IMR-90 (cell line): ENCODE results near the gene ZNF157. TPM values are rescaled to one million over a fixed set of nuclear protein-coding genes. Genes with fewer than 3 reads are reported as not detected.

ENCODE experiments used
- ATAC-seq: fragments of 200-7000 bp; cut with Tn5 transposase; 2 replicates; pipeline ENCODE4 v1.9.1; 2020; ENCODE audit warnings: low read depth, mild to moderate bottlenecking, moderate library complexity
- BruUV-seq: library from RNA; stranded (reverse); fragments of 400-500 nt; replicated peaks from 2 replicates; lab custom pipeline; 2021; lab: Mats Ljungman, UMichigan
- CTCF ChIA-PET: fragments of 300-600 bp; formaldehyde crosslinking; extraction: SDS; loops from one replicate; lab custom pipeline; 2021; ENCODE audit warnings: antibody characterized with exemption; lab: Yijun Ruan, JAX
- POLR2A ChIA-PET: fragments of 300-600 bp; sonication (Branson Sonifier 250); formaldehyde crosslinking; loops from one replicate; lab custom pipeline; 2022; ENCODE audit warnings: antibody characterized with exemption; ENCODE audit not compliant: unreplicated experiment; lab: Charles Lee
- DNase-seq: peaks from one replicate; pipeline ENCODE4 v3.0.0; 2013
- H2AFZ ChIP-seq: replicated peaks from 2 replicates; pipeline ENCODE3; 2013; ENCODE audit warnings: low read length, mild to moderate bottlenecking; ENCODE audit not compliant: poor library complexity
- H2AK5ac ChIP-seq: 2 replicates; pipeline ENCODE4 v1.6.1; 2013; ENCODE audit warnings: low read depth, low read length, inconsistent platforms
- H2AK9ac ChIP-seq: replicated peaks from 2 replicates; pipeline ENCODE3; 2013; ENCODE audit warnings: mild to moderate bottlenecking, low read depth, low read length, moderate library complexity; ENCODE audit not compliant: poor library complexity
- H2BK120ac ChIP-seq: 2 replicates; pipeline ENCODE4 v1.6.1; 2013; ENCODE audit warnings: low read depth, low read length, inconsistent platforms
- H2BK15ac ChIP-seq: 3 replicates; pipeline ENCODE4 v1.6.1; 2013; ENCODE audit warnings: low read depth, low read length, inconsistent platforms
- H2BK20ac ChIP-seq: 2 replicates; pipeline ENCODE4 v1.6.1; 2013; ENCODE audit warnings: low read depth, mild to moderate bottlenecking, inconsistent platforms, low read length, moderate library complexity
- H2BK5ac ChIP-seq: 2 replicates; pipeline ENCODE4 v1.6.1; 2013; ENCODE audit warnings: mild to moderate bottlenecking, low read depth, low read length, inconsistent platforms; ENCODE audit not compliant: poor library complexity, severe bottlenecking
- H3K14ac ChIP-seq: replicated peaks from 2 replicates; pipeline ENCODE4 v1.6.1; 2013; ENCODE audit warnings: low read depth, low read length, inconsistent platforms
- H3K18ac ChIP-seq: 2 replicates; pipeline ENCODE4 v1.6.1; 2013; ENCODE audit warnings: low read depth, low read length, control low read depth
- H3K23ac ChIP-seq: 2 replicates; pipeline ENCODE4 v1.6.1; 2013; ENCODE audit warnings: low read depth, low read length, inconsistent platforms
- H3K27ac ChIP-seq: 2 replicates; pipeline ENCODE4 v1.5.1; 2013; ENCODE audit warnings: mild to moderate bottlenecking, control low read depth, low read length; ENCODE audit not compliant: insufficient read depth
- H3K27me3 ChIP-seq: 2 replicates; pipeline ENCODE4 v1.6.1; 2013; ENCODE audit warnings: low read length; ENCODE audit not compliant: control insufficient read depth, insufficient read depth
- H3K36me3 ChIP-seq: 2 replicates; pipeline ENCODE4 v1.6.1; 2013; ENCODE audit warnings: low read length, mixed read lengths; ENCODE audit not compliant: control insufficient read depth, insufficient read depth
- H3K4ac ChIP-seq: 2 replicates; pipeline ENCODE4 v1.6.1; 2013; ENCODE audit warnings: low read depth, low read length, inconsistent platforms
- H3K4me1 ChIP-seq: 2 replicates; pipeline ENCODE4 v1.6.1; 2013; ENCODE audit warnings: low read length, mixed read lengths; ENCODE audit not compliant: control insufficient read depth, insufficient read depth
- H3K4me2 ChIP-seq: 2 replicates; pipeline ENCODE4 v1.6.1; 2013; ENCODE audit warnings: low read depth, mild to moderate bottlenecking, control low read depth, low read length, moderate library complexity
- H3K4me3 ChIP-seq: 2 replicates; pipeline ENCODE4 v1.5.1; 2013; ENCODE audit warnings: low read depth, mild to moderate bottlenecking, control low read depth, low read length, moderate library complexity; ENCODE audit not compliant: insufficient read depth
- H3K56ac ChIP-seq: 2 replicates; pipeline ENCODE4 v1.6.1; 2013; ENCODE audit warnings: low read length, inconsistent platforms; ENCODE audit not compliant: insufficient read depth; ENCODE audit errors: extremely low read depth
- H3K79me1 ChIP-seq, 2 experiments: 2 replicates each; pipeline ENCODE4 v1.6.1; 2013; ENCODE audit warnings: low read length in 2 of 2, inconsistent platforms in 1 of 2, low read depth in 1 of 2
- H3K9ac ChIP-seq: 2 replicates; pipeline ENCODE4 v1.6.1; 2013; ENCODE audit warnings: low read depth, low read length, control low read depth
- H3K9me1 ChIP-seq: 2 replicates; pipeline ENCODE4 v1.6.1; 2013; ENCODE audit warnings: low read length, inconsistent platforms; ENCODE audit not compliant: insufficient read depth
- H3K9me3 ChIP-seq: 2 replicates; pipeline ENCODE4 v1.6.1; 2013; ENCODE audit warnings: low read length; ENCODE audit not compliant: control insufficient read depth, insufficient read depth
- H4K20me1 ChIP-seq: 2 replicates; pipeline ENCODE4 v1.6.1; 2013; ENCODE audit warnings: low read length, inconsistent platforms; ENCODE audit not compliant: insufficient read depth
- H4K5ac ChIP-seq: 2 replicates; pipeline ENCODE4 v1.6.1; 2013; ENCODE audit warnings: mild to moderate bottlenecking, low read depth, low read length, control low read depth
- H4K8ac ChIP-seq, 2 experiments: 2 replicates each; pipeline ENCODE4 v1.6.1; 2013; ENCODE audit warnings: low read depth in 2 of 2, low read length in 2 of 2, control low read depth in 1 of 2, inconsistent platforms in 1 of 2
- H4K91ac ChIP-seq: 2 replicates; pipeline ENCODE4 v1.6.1; 2013; ENCODE audit warnings: low read depth, low read length, inconsistent platforms; ENCODE audit not compliant: insufficient read depth
- CEBPB ChIP-seq: IDR thresholded peaks from 2 replicates; pipeline ENCODE4 v1.6.1; 2012; ENCODE audit warnings: low read depth, low read length, improper control_type of control experiment
- ELK1 ChIP-seq: fragments of 150-350 bp; IDR thresholded peaks from 2 replicates; pipeline ENCODE4 v1.6.1; 2016; ENCODE audit warnings: low read depth, mild to moderate bottlenecking, low read length, moderate library complexity, borderline replicate concordance
- FOS ChIP-seq: fragments of 150-350 bp; IDR thresholded peaks from 2 replicates; pipeline ENCODE4 v1.6.1; 2016; ENCODE audit warnings: low read depth, low read length
- NFE2L2 ChIP-seq: fragments of 150-350 bp; IDR thresholded peaks from 2 replicates; pipeline ENCODE4 v1.6.1; 2016; ENCODE audit warnings: low read depth, mild to moderate bottlenecking, low read length
- RAD21 ChIP-seq: IDR thresholded peaks from 2 replicates; pipeline ENCODE4 v1.6.1; 2012; ENCODE audit warnings: low read length, improper control_type of control experiment
- RCOR1 ChIP-seq: IDR thresholded peaks from 2 replicates; pipeline ENCODE4 v1.6.1; 2012; ENCODE audit warnings: mild to moderate bottlenecking, low read length, improper control_type of control experiment; ENCODE audit not compliant: insufficient replicate concordance
- RFX5 ChIP-seq: IDR thresholded peaks from 2 replicates; pipeline ENCODE4 v1.8.0; 2012; ENCODE audit warnings: low read depth, mild to moderate bottlenecking, low read length, moderate library complexity
- USF2 ChIP-seq: fragments of 150-350 bp; IDR thresholded peaks from 2 replicates; pipeline ENCODE4 v1.6.1; 2017; ENCODE audit warnings: mild to moderate bottlenecking, antibody characterized with exemption, low read length, low read depth
- WGBS, 2 experiments: methylation state at CpG; one replicate each; pipeline versions ENCODE4 v1.1.5 to v1.1.7; 2013; ENCODE audit warnings: missing lambda C conversion rate in 2 of 2; ENCODE audit not compliant: insufficient read length in 1 of 2; ENCODE audit errors: extremely low coverage in 2 of 2; 5-methylcytosine and 5-hydroxymethylcytosine counted together
- dilution Hi-C: fragments of 300-500 bp; cut with HindIII; formaldehyde crosslinking; loops from one replicate; pipeline ENCODE4 v1.14.3; 2018; ENCODE audit warnings: low sequenced_read_pairs; ENCODE audit not compliant: unreplicated experiment
- in situ Hi-C: fragments of 300-500 bp; cut with MboI; formaldehyde crosslinking; loops from 3 replicates; pipeline ENCODE4 v1.14.3; 2019; ENCODE audit warnings: low sequenced_read_pairs, inconsistent platforms, mixed read lengths
- intact Hi-C: fragments of 100-400 bp; cut with micrococcal nuclease; formaldehyde crosslinking; loops from 2 replicates; pipeline ENCODE4 v1.10.0; 2022
- polyA plus RNA-seq, 3 experiments: library from polyadenylated mRNA; depleted of rRNA; stranded (reverse); fragments of >200 nt; gene quantifications; 2 replicates each; pipeline ENCODE4 v1.2.3, GENCODE V29; 2012; ENCODE audit warnings: low replicate concordance in 1 of 3
- total RNA-seq: library from RNA; depleted of rRNA; stranded (reverse); fragments of >200 nt; gene quantifications from 2 replicates; pipeline ENCODE4 v1.2.3, GENCODE V29; 2012

The ZNF157 gene
- total and polyA plus RNA-seq, 2 of the 4 experiments (the other 2 are of a cell fraction) = under 0.01 TPM; not detected in 1

- H2BK15ac ChIP-seq = no peak overlapping the region
- H2AK5ac ChIP-seq = no peak overlapping the region
- CTCF ChIA-PET = no interaction called here
- no peak overlapping the region for H3K23ac ChIP-seq
- ATAC-seq (no peak), DNase-seq (no peak)
- POLR2A ChIA-PET = no interaction called here
- dilution Hi-C loops = no loop called here
- no peak overlapping the region for H3K4me3 ChIP-seq
- H3K4me2 ChIP-seq = no peak overlapping the region
- H3K18ac ChIP-seq = no peak overlapping the region
- H2AK9ac ChIP-seq = no peak overlapping the region
- H3K9me1 ChIP-seq = no peaks in the 10 kb centered on the region
- no peaks in the 10 kb centered on the region for H3K27me3 ChIP-seq
- no peak overlapping the region for H4K5ac ChIP-seq
- H2BK5ac ChIP-seq = no peak overlapping the region
- no peaks in the 10 kb centered on the region for H4K20me1 ChIP-seq
- no peak overlapping the region for H4K91ac ChIP-seq
- TF ChIP-seq RFX5 = no peak
- no peak for TF ChIP-seq ELK1
- TF ChIP-seq USF2 = no peak
- TF ChIP-seq FOS = no peak
- no peak for TF ChIP-seq CEBPB
- TF ChIP-seq NFE2L2 = no peak
- no peak for TF ChIP-seq RAD21
- no peak for TF ChIP-seq RCOR1
- no peak overlapping the region for H3K56ac ChIP-seq
- H2BK120ac ChIP-seq = no peak overlapping the region
- H4K8ac ChIP-seq = no peak overlapping the region
- H3K27ac ChIP-seq = no peak overlapping the region
- H3K4ac ChIP-seq = no peak overlapping the region
- H3K36me3 ChIP-seq = no peaks in the 10 kb centered on the region
- H3K9ac ChIP-seq = no peak overlapping the region
- WGBS, 2 experiments = no CpG with 5 or more reads among the region's 2 CpGs
- H2AFZ ChIP-seq = no peak overlapping the region
- no peak overlapping the region for H2BK20ac ChIP-seq
- peaks cover 11% of the 10 kb centered on the region for H3K9me3 ChIP-seq
- no TSS peak for BruUV-seq
- intact Hi-C loops = no loop called here
- no peaks in the 10 kb centered on the region for H3K4me1 ChIP-seq
- no peaks in the 10 kb centered on the region for H3K79me1 ChIP-seq
- in situ Hi-C loops = no loop called here
- H3K14ac ChIP-seq = no peak overlapping the region
These were observed 52.1 kb downstream of the ZNF157 start for GRCh38 chrX:47422444-47422843.
